Tibial nerve (tissue), 3 donors: ENCODE data around the gene COX19.

Source experiments
- CTCF ChIP-seq, 5 experiments: fragments of 200-600 bp in 3 of 5; fragments of 450-650 bp in 2 of 5; sonication (generic) in 3 of 5; IDR thresholded peaks; one replicate each; pipeline ENCODE4 v1.5.1; 2016 to 2019; ENCODE audit warnings: antibody characterized with exemption in 5 of 5, mild to moderate bottlenecking in 3 of 5, moderate library complexity in 2 of 5
- POLR2A ChIP-seq, 2 donors: fragments of 450-650 bp; IDR thresholded peaks; one replicate each; pipeline ENCODE4 v1.6.1; 2017; ENCODE audit warnings: antibody characterized with exemption in 2 of 2, mild to moderate bottlenecking in 2 of 2, moderate library complexity in 2 of 2

- TF ChIP-seq CTCF (IDR thresholded peaks at IDR 0.05): no peak
- no peak for TF ChIP-seq POLR2A (IDR thresholded peaks at IDR 0.05)
Observed at GRCh38 chr7:978416-979091, 3.2 kb upstream of the COX19 start.
